Cardiac septum (tissue), 1 donor: ENCODE results near the gene C10orf105. TPM values are rescaled to one million over a fixed set of nuclear protein-coding genes. Genes with fewer than 3 reads are reported as not detected.

Experiments used
- DNase-seq: peaks from one replicate; pipeline ENCODE4 v3.0.0-alpha.2; 2020; ENCODE audit warnings: low spot score
- intact Hi-C: fragments of 100-400 bp; cut with DNase I; formaldehyde crosslinking; loops from one replicate; pipeline ENCODE4 v1.14.0; 2022
- total RNA-seq: library from RNA; stranded (reverse); fragmentation: NEBNext Ultra II Directional; extraction: Animal tissue kit (Norgen Biotek cat#: 25700); gene quantifications from one replicate; pipeline ENCODE4 v1.2.1, GENCODE V29; 2021
- donor health status: DM: no; HTN: no; CAD: no.

The C10orf105 gene
- total RNA-seq, 1 donor from 2014 or later, result not detected

DNA sequence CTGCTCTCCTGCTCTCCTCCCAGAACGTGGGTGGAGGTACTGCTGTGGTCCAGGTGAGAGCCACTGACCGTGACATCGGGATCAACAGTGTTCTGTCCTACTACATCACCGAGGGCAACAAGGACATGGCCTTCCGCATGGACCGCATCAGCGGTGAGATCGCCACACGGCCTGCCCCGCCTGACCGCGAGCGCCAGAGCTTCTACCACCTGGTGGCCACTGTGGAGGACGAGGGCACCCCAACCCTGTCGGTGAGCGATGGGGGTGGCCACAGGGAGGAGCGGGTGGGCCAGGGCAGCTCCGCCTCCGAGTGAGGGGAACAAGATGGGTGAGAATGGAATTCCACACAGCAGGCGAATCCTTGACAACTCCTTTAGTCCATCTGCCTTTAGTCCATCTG, 22.1 kb upstream of the C10orf105 start:
- DNase-seq, result no peak
- intact Hi-C loops, result no loop called here

DNA sequence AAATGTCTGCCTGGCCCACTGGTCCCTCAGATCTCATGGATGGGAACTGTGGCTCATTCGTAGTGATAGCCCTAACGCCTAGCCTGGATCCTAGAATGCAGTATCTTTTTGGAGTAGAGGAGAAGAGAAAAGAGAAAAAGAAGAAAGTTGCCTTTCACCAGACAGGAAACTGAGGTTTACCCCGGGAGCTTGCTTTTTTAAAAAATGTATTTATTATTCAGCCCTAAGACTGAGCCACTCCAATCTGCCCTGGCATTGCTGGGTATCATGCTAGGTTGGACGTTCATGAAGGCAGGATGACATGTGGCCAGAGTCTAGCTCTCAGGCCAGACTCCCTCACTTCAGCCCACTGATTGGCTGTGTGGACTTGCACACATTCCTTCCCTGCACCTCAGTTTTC, 21.5 kb upstream of the C10orf105 start:
- intact Hi-C loops, result no loop called here
- DNase-seq, result no peak

DNA sequence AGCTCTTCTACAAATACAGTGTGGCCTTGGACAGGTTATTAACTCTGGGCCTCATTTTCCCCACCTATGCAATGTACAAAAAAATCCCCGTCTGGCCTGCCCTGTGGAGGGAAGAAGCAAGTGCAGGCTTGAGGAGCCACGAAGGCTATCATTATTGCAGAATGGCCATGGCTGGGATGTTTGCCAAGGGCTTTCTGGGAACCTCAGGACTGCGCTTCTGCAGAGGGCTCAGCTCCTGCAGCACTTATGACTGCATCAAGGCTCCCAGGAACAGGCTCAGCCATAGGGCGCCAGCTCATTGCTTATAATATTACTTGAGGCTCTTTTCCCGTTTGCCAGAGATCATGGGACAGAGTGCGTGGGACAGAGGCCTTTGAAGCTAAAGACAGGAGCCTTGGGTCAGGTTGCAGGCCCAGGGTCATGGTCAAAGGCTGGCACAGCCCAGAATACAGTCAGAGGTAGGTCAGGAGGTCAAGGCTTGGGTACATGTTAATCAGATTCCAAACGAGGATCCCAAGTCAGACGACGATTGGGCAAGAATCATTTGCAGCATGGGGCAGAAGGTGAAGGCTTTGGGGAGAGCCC, 20.6 kb upstream of the C10orf105 start:
- no peak for DNase-seq
- intact Hi-C loops, result no loop called here

DNA sequence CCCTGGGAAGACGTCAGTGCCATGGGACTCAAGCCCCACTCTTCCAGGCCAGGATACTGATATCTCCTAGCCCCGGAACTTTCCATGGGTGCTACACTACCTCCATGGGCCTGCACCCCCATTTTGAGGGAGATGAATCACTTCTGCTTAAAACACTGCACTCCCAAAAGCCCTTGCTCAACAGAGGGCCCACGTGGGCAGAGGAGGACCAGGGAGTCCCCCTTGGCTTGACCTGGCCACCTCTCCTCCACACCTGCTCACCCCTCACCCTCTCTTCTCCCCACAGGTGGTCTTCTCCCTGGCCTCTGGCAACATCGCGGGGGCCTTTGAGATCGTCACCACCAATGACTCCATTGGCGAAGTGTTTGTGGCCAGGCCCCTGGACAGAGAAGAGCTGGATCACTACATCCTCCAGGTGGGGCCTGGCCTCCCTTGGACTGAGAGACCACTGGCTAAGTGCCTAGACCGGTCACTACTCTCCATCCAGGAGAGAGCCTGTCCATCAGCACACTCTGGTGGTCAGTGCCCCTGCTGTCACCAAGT, 19.9 kb upstream of the C10orf105 start:
- DNase-seq, result no peak
- intact Hi-C loops, result no loop called here

DNA sequence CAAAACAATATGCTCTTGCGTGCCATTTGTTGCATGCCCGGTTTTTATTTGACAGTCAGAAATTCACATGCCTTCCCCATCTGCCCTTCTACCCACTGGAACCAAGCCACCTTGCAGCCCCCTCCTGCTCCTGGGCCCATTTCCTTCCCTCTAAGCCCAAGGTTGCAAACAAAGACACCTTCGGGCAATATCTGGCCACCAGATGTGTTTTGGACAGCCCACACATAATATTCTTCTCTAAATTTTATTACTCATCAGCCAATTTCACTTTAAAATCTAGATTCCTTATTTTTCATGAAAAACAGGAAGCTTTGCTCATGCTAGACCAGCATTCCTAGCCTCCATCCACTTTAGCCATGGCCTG, 18.2 kb upstream of the C10orf105 start:
- no peak for DNase-seq
- intact Hi-C loops, result no loop called here

DNA sequence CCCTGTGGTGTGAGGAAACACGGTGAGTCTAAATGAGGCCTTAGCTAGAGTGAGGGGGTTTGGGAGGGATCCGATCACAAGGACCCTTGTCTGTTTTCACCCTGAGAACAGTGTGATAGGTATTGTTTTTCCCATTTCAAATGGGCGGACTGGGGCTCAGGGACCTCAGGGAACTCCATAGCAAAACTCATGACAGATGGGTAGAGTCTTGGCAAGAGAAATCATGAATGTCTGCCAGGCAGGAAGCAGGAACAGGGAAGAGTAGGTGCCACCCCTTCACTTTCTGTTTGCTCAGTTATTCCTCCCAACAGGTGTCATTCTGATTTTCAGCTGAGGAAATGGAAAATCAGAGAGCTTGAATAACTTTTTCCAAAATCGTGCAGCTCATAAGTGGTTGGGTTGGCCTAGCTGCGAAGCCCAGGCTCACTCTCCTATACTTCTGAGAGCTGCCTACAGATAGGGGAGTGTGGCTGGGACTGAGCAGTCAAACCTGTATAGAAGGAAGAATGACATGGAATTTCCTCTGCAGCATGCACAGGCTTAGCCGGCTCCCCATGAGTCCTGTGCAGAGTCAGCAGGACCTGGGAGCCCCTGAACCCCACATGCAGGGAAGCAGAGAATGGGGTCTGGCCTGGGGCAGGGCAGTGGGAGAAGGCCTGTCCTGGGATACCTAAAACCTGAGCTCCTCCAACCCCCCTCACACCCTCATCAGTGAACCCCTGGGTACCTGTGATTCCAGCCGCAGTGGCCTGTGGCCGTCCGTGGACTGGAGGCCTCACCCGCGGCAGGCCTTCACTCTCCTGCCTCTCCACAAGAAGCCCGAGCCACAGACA, 17.6 kb upstream of the C10orf105 start:
- DNase-seq, result no peak
- intact Hi-C loops, result no loop called here

DNA sequence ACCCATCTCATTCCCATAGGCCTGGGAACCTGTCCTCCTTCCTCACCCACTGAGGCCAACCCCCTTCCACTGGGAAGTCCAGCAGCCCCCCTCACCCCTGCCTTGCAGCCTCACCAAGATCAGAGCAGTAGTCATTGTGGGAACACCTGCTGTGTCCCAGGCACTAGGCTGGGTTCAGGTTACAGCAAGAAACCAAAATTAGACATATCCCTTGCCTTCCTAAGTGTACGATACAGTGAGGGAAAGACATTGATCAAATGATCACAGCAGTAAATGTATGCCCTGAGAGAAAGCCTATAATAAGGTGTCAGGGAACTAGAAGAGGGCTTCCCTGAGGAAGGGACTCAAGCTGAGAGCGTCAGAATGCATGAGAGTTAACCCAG, 17.0 kb upstream of the C10orf105 start:
- intact Hi-C loops, result no loop called here
- DNase-seq, result no peak

DNA sequence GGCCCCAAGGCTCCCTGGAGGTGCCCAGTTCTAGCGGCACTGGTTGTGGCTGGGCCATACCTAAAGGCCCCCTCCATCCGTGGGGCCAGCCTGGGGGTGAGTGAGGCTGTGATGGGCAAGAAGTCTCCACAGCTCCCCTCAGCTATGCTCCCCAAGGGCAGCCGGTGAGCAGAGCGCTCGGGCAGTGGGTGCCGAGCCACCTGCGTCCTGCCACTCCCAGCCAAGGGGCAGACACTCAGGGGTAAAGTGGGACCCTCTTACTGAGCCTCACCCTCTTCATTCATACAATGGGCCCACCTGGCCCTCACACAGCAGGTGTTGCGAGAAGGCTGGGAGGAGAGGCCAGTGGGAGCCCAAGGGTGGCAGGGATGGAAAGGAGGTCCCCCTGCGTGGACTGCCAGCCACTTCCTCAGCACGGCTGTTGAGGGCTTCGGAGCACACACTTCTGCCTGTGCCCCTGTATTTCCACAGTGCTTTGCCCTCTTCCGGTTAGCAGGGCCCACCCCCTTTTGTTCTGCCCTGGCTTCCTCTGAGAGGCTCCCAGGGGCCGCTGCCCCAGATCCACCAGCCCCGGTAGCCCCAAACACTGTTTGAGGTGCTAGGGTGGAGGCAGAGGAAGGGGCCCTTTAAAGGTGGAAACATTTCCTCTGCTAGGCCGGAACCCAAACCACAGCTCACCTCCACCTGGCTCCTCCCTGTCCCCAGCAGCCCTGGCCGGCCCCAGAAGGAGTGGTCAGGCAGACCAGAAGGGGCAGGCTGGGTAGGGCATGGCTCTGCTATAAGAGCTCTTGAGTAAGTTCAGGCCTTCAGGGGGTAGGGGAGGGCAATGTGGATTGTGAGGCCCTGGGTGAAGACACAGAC, 16.4 kb upstream of the C10orf105 start:
- DNase-seq, result no peak
- intact Hi-C loops, result no loop called here

DNA sequence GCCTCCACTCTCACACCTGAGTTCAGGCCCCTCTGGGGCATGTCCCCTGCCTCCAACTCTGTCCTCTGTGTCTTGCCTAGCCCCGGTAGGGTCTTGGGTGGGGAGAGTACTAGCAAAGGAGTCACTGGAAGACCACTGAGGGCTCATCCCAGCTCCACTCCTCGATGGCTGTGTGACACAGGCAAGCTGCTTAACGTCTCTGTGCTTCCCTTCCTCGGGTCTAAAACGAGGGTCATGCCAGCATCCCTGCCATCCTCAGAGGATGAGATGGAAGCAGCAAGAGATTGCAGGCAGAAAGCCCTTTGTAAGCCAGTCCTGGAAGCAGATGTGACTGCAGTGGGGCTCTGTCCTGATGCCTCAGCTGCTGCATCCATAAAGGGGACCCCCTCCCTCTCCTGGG, 15.2 kb upstream of the C10orf105 start:
- intact Hi-C loops, result no loop called here

DNA sequence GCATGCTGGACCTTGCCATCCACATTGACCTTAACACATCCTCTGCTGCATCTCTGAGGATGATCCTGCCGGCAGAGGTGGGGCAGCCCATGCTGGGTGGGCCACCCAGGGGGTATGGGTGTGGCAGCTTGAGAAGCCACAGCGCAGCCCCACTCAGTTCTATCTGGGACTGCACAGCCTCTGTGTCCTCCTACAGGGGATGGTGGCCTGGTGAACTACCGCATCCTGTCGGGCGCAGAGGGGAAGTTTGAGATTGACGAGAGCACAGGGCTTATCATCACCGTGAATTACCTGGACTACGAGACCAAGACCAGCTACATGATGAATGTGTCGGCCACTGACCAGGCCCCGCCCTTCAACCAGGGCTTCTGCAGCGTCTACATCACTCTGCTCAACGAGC, 12.2 kb upstream of the C10orf105 start:
- intact Hi-C loops, result no loop called here
- no peak for DNase-seq

More for the DNA sequence above, 15.2 kb upstream of the C10orf105 start:
- no peak for DNase-seq

DNA sequence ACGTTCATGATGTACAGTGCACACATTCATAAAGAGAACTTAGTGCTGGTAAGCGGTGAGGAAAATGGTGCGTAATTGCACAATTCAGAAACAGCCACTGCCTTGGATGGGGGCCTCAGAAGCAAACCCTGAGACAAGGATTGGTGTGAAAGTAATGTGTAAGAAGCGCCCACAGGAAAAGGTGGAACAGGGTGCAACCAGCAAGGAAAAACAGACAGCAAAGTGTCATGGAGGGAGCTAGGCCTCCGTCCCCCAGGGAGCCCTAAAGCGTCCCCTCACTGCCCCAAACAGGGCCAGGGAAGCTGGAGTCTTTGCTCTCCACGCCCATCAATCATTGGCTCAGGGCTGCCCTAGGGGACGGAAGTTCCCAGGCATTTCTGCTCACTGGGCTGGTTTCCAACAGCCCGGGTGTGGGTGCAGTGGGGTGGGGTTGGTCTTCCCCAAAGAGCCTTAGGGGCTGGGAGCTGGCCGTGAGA, 9.6 kb upstream of the C10orf105 start:
- peak; percentile 89 for DNase-seq
- intact Hi-C loops, result loop anchor here (5.0 kb wide), 1 partner anchor 43 kb away; the partner anchor contains the start of gene VSIR

DNA sequence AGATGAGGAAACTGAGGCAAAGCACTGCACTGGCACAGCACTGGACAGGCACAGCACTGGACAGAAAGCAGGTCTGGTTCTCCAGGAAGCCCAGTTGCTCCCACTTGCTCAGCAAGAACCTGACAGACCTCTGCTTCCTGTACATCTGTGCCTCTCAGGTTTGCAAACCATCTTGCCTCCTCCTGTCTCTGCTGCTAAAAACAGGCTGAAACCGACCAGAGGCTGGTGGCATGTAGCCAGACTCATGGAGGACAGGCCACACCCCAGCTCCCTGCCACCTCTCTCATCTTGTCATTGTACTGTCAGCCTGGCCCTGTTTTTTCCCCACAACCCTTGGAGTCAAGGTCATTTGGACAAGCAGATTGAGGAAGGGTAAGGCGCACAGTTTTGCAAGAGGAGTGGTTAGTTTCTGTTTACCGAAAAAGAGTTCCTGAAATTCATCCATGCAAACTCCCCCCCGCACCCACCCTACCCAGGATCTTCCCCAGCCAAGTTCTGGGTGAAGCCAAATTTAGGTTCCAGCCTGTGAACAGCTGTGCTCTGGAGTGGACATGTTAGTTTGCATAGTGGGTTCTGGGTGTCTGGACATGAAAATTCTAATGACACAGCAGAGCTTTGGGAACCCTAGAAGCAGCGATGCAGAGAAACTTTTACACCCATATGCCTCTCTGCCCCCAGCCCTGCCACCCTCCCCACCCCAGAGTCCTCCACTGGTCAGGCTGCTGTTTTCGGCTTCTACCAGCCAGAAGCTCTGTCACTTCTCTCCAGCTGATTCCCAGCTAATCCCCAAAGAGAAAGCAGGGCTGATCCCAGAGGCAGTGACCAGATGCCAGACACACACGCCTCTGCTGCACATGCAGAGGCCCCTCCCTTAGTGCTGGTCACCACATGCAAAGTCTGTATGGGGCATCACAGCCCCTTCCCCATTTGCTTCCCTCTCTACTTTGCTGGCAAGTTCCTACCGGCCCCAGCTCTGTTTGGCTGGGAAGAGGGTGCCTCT, 8.5 kb upstream of the C10orf105 start:
- intact Hi-C loops, result loop anchor here (1.0 to 5.0 kb wide), 2 partner anchors 18 to 44 kb away; partner anchors contain the start of gene VSIR
- peak; percentile 91 for DNase-seq

DNA sequence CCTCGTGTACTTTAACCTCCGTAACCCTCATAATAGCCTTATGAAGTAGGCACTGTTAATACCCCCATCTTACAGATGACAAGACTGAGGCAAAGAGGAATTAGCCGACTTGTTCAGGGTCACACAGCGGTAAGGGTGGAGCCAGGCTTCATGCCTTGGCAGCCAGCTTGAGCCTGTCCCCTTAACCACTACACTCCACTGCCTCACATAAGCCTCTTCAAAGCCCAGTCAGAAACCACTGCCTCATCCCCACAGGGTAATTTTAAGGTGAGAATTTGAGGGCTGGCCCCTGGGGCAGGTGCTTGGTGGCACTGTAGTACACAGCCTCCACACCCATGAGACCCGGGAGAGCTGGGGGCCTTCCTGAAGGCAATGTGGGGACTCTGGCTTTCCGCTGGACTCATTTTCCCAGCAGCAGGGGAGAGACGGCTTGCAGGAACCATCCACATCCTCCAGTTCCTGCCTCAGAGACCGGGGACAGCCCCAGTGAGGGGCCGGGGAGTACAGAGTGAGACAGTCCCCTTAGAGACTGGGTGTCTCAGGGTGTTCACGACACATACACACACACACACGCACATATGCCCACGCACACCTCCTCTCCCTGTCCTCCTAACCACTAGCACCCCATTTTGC, 7.6 kb upstream of the C10orf105 start:
- DNase-seq, result no peak
- intact Hi-C loops, result loop anchor here (5.0 kb wide), 1 partner anchor 45 kb away; the partner anchor contains the start of gene VSIR

DNA sequence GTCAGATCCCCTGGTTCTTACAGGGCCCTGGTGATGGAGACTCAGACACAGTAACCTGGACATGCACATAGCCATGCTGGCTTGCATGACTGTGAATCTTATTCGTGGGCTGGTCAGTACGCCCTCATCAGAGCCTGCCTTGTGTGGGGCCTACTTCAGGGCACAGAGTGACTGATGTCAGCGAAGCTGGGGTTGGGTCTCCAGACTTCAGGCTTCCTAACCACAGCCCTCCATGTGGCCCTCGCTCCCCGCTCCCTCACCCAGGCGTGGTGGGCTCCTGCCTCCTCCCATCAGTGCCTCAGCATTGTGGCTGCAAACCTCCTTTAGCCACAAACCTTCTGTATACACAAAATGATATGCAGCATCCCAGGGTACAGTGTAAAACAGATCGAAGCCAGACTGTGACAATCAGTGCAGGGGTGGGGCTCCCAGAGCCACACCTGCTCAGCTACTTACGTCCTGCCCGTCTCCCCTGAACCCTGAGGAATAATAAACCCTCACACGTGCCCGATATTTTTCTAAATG, 7.1 kb upstream of the C10orf105 start:
- no peak for DNase-seq
- intact Hi-C loops, result loop anchor here (5.0 kb wide), 1 partner anchor 46 kb away; the partner anchor contains the start of gene VSIR

DNA sequence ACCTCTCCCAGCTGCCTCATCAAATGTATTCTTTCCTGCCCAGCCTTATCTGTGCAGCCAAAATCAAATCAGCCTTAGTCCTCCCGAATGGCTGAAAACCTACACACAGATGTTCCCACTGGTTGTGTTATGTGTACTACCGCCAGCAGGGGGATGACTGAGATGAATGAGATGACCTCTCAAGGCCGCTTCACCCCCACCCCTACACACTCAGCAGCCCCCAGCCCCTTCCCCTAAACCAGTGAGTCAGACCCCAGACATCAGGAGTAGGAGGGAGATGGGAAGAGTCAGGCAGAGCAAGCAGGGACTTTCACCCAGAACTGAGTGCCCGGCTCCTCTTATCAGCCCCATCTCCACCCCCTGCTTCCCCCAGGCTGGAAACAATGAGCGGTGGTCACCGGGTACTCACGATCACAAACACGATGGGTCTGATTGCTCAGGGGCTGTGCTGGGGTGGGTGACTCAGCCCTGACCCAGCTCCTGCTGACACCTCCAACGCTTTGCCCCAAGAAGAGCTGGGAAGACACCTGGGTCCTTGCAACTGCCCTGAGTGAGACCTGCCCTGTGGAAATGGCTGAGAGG, 6.5 kb upstream of the C10orf105 start:
- intact Hi-C loops, result loop anchor here (5.0 kb wide), 1 partner anchor 46 kb away; the partner anchor contains the start of gene VSIR
- DNase-seq, result no peak

DNA sequence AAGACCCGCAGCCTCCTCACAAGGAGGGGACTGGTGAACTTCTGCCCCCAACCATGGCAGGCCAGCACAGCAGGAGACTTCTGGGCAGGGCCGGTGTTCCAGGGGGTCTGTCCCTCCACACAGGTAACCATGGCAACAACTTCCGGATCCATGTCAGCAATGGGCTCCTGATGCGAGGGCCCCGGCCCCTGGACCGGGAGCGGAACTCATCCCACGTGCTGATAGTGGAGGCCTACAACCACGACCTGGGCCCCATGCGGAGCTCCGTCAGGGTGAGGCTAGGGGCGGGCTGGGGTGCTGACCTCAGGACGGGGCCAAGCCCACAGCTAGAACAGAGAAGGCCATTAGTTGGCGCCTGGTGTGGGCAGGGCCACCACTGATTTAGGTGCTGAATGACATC, 5.7 kb upstream of the C10orf105 start:
- no peak for DNase-seq
- intact Hi-C loops, result loop anchor here (5.0 kb wide), 1 partner anchor 47 kb away; the partner anchor contains the start of gene VSIR

DNA sequence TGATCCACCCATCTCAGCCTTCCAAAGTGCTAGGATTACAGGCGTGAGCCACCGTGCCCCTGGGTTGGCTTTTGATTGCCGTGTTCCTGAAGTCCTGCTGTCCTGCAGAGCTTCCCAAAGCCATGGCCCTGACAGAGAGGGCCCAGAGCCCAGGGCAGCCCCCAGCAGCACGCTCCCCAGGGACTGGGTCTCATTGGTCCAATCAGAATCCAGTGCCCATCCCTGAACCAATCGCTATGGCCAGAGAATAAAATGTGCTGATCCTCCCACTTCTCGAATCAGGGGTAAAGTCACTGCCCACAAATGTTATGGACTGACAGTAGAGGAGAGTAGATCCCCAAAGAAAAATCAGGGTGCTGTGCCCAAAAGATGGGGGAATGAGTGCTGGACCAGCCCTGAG, 5.0 kb upstream of the C10orf105 start:
- intact Hi-C loops, result no loop called here
- no peak for DNase-seq
